Transverse colon (tissue), 4 donors: Measurements from ENCODE around the gene CTCF. TPM values are rescaled to one million over a fixed set of nuclear protein-coding genes. Genes with fewer than 3 reads are reported as not detected.
A peak's percentile ranks its signal among the peaks of the same experiment; 100 is the strongest.

Experiments
- DNase-seq: peaks from one replicate; pipeline ENCODE4 v3.0.0-alpha.2; 2019
- H3K27ac ChIP-seq, 4 donors: fragments of 200-600 bp; sonication (generic); 2 replicates each; pipeline ENCODE4 v1.5.1; 2016 to 2018; ENCODE audit warnings: inconsistent platforms in 4 of 4
- H3K27me3 ChIP-seq: fragments of 200-600 bp; sonication (generic); 2 replicates; pipeline ENCODE4 v1.5.1; 2017; ENCODE audit warnings: inconsistent platforms
- H3K36me3 ChIP-seq, 4 donors: fragments of 200-600 bp; sonication (generic); 2 replicates each; pipeline ENCODE4 v1.5.1; 2017 to 2019; ENCODE audit warnings: inconsistent platforms in 4 of 4
- H3K4me1 ChIP-seq, 4 donors: fragments of 200-600 bp; sonication (generic); 2 replicates each; pipeline ENCODE4 v1.5.1; 2017 to 2020; ENCODE audit warnings: inconsistent platforms in 4 of 4
- H3K4me3 ChIP-seq, 4 donors: fragments of 200-600 bp; sonication (generic); 1 replicate in 1 of 4; 2 replicates in 3 of 4; pipeline versions ENCODE4 v1.5.1 to v1.6.1; 2017 to 2019; ENCODE audit warnings: inconsistent platforms in 4 of 4
- H3K9me3 ChIP-seq, 2 donors: fragments of 200-600 bp; sonication (generic); 2 replicates each; pipeline ENCODE4 v1.5.1; 2017 to 2019; ENCODE audit warnings: inconsistent platforms in 2 of 2
- EP300 ChIP-seq: sonication (generic); formaldehyde crosslinking; IDR thresholded peaks from one replicate; pipeline ENCODE4 v1.6.1; 2017; ENCODE audit warnings: antibody characterized with exemption, low read depth
- POLR2A ChIP-seq: fragments of 450-650 bp; IDR thresholded peaks from one replicate; pipeline ENCODE4 v1.6.1; 2016; ENCODE audit warnings: antibody characterized with exemption, mild to moderate bottlenecking, moderate library complexity
- POLR2AphosphoS5 ChIP-seq, 3 donors: sonication (generic); formaldehyde crosslinking; IDR thresholded peaks; one replicate each; pipeline ENCODE4 v1.6.1; 2016; ENCODE audit warnings: antibody characterized with exemption in 3 of 3
- WGBS, 2 donors: methylation state at CpG; one replicate each; pipeline ENCODE4 v1.1.5; 2018; ENCODE audit warnings: low coverage in 1 of 2; 5-methylcytosine and 5-hydroxymethylcytosine counted together
- in situ Hi-C, 4 donors: fragments of 200-750 bp; cut with MboI; loops; one replicate each; pipeline versions ENCODE4 v1.15.0 to v1.15.1; 2017; ENCODE audit warnings: low sequenced_read_pairs in 3 of 4, low pct_ligation_motif_present in 1 of 4, low pct_unique_long_range_greater_than_20kb in 1 of 4
- intact Hi-C: fragments of 100-400 bp; cut with DNase I; formaldehyde crosslinking; loops from one replicate; pipeline ENCODE4 v1.15.1; 2023; ENCODE audit warnings: low total_unique reads
- total RNA-seq, 4 donors: library from RNA; depleted of rRNA; stranded (reverse); fragments of >200 nt; gene quantifications; one replicate each; pipeline ENCODE4 v1.1.0, GENCODE V29; 2016
- TF ChIP-seq, protein P1 (sequence below), 5 experiments: fragments of 200-600 bp in 3 of 5; fragments of 450-650 bp in 2 of 5; sonication (generic) in 3 of 5; IDR thresholded peaks; 1 replicate in 2 of 5; 2 replicates in 3 of 5; pipeline ENCODE4 v1.5.1; 2016 to 2017; ENCODE audit warnings: antibody characterized with exemption in 5 of 5, inconsistent platforms in 3 of 5, mild to moderate bottlenecking in 2 of 5, moderate library complexity in 1 of 5

The CTCF gene
- total RNA-seq, 4 donors from 2014 or later = 40.0 to 46.8 (median 41.9) TPM

- H3K4me1 ChIP-seq = peaks cover 4 to 18% (median 9%) of the 10 kb centered on the region in 4 donors
- H3K27me3 ChIP-seq = no peaks in the 10 kb centered on the region
- WGBS, 2 donors = 78 to 83% methylated on average over 3 of the region's 3 CpGs
- H3K4me3 ChIP-seq = no peak overlapping the region
- TF ChIP-seq, protein P1, sequence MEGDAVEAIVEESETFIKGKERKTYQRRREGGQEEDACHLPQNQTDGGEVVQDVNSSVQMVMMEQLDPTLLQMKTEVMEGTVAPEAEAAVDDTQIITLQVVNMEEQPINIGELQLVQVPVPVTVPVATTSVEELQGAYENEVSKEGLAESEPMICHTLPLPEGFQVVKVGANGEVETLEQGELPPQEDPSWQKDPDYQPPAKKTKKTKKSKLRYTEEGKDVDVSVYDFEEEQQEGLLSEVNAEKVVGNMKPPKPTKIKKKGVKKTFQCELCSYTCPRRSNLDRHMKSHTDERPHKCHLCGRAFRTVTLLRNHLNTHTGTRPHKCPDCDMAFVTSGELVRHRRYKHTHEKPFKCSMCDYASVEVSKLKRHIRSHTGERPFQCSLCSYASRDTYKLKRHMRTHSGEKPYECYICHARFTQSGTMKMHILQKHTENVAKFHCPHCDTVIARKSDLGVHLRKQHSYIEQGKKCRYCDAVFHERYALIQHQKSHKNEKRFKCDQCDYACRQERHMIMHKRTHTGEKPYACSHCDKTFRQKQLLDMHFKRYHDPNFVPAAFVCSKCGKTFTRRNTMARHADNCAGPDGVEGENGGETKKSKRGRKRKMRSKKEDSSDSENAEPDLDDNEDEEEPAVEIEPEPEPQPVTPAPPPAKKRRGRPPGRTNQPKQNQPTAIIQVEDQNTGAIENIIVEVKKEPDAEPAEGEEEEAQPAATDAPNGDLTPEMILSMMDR (IDR thresholded peaks at IDR 0.05) = no peak
- TF ChIP-seq POLR2A = no peak
- no peak for TF ChIP-seq POLR2AphosphoS5 (IDR thresholded peaks at IDR 0.05)
- no peak for TF ChIP-seq EP300
- intact Hi-C loops = no loop called here
- no peaks in the 10 kb centered on the region for H3K9me3 ChIP-seq
- no peak for DNase-seq
- in situ Hi-C loops = no loop called here
- H3K36me3 ChIP-seq = no peaks in the 10 kb centered on the region
- H3K27ac ChIP-seq = peak overlapping the region in 2 of 4 donors; percentile 37 to 55
Measured at GRCh38 chr16:67517155-67517445, 45.2 kb upstream of the CTCF start.

GRCh38 chr16:67517661-67518423 is 44.5 kb upstream of the CTCF start:
- intact Hi-C loops (no loop called here), in situ Hi-C loops (no loop called here)
- Histone ChIP-seq H3K4me1 (peaks cover 4 to 18% (median 9%) of the 10 kb centered on the region in 4 donors), H3K36me3 (no peaks in the 10 kb centered on the region), H3K27ac (peak overlapping the region in 3 of 4 donors; percentile 24 to 77 (median 37)), H3K4me3 (no peak overlapping the region), H3K27me3 (no peaks in the 10 kb centered on the region), H3K9me3 (no peaks in the 10 kb centered on the region)
- 67 to 100% methylated on average over 1 to 11 of the region's 11 CpGs for WGBS, 2 donors
- TF ChIP-seq EP300 = no peak
- TF ChIP-seq POLR2A = no peak
- TF ChIP-seq, protein P1 (IDR thresholded peaks at IDR 0.05) = no peak
- DNase-seq = peak; percentile 28

DNA sequence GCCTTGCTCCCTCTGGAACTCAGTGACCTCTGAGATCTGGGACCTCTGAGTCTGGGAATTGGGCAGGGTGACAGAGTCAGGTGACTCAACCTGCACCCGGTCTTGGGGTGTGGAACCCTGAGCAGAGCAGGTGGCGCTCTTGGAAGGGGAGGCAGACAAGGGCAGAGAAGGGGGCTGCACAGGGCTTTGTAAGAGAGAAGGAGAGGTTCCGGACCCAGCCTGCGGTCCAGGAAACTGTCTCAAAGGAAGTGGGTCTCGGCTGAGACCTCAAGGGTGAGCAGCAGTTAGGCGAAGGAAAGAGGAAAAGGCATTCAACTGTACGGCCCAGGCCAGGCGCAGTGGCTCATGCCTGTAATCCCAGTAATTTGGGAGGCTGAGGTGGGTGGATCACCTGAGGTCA is 43.6 kb upstream of the CTCF start:
- Histone ChIP-seq H3K9me3 (no peaks in the 10 kb centered on the region), H3K4me3 (no peak overlapping the region), H3K27ac (peak overlapping the region; percentile 24 to 77 (median 40)), H3K36me3 (no peaks in the 10 kb centered on the region), H3K27me3 (no peaks in the 10 kb centered on the region), H3K4me1 (peaks cover 4 to 18% (median 9%) of the 10 kb centered on the region in 4 donors)
- in situ Hi-C loops = no loop called here
- TF ChIP-seq EP300 (no peak), POLR2AphosphoS5 (IDR thresholded peaks at IDR 0.05) (no peak)
- intact Hi-C loops = no loop called here
- DNase-seq = no peak
- 52 to 77% methylated on average over 4 to 8 of the region's 8 CpGs for WGBS, 2 donors

- in situ Hi-C loops = no loop called here
- intact Hi-C loops = no loop called here
- Histone ChIP-seq H3K36me3 (no peaks in the 10 kb centered on the region), H3K27me3 (no peaks in the 10 kb centered on the region), H3K9me3 (no peaks in the 10 kb centered on the region), H3K4me3 (no peak overlapping the region), H3K27ac (peak overlapping the region in 2 of 4 donors; percentile 37 to 77), H3K4me1 (peaks cover 4 to 15% (median 7%) of the 10 kb centered on the region in 4 donors)
- no peak for DNase-seq
- TF ChIP-seq POLR2A = no peak
- TF ChIP-seq POLR2AphosphoS5 (IDR thresholded peaks at IDR 0.05) = no peak
- TF ChIP-seq, protein P1 (IDR thresholded peaks at IDR 0.05) = no peak
- no peak for TF ChIP-seq EP300
- WGBS, 2 donors = 60 to 73% methylated on average over 2 to 4 of the region's 4 CpGs
Measured at GRCh38 chr16:67519242-67519641, 43.1 kb upstream of the CTCF start.
